Activated CD8-positive, alpha-beta memory T cell treated with anti-CD3 and anti-CD28 coated beads for 36 hours (primary cell): Measurements from ENCODE around the gene PPFIA4. TPM values are rescaled to one million over a fixed set of nuclear protein-coding genes. Genes with fewer than 3 reads are reported as not detected.
"Not testable (repeated sequence)": the region's sequence is repeated elsewhere in the genome, so short reads cannot be mapped to it uniquely, and the experiment has no call there.

Experiments
- CTCF ChIA-PET: fragments of 350-600 bp; sonication (Branson Sonifier 250); formaldehyde crosslinking; loops from one replicate; lab custom pipeline; 2021; ENCODE audit warnings: antibody characterized with exemption; lab: Charles Lee
- POLR2A ChIA-PET: fragments of 350-600 bp; sonication (Branson Sonifier 250); formaldehyde crosslinking; loops from one replicate; lab custom pipeline; 2021; ENCODE audit warnings: antibody characterized with exemption; lab: Charles Lee
- total RNA-seq, 2 experiments: library from RNA; stranded (reverse); gene quantifications; one replicate each; pipeline ENCODE4 v1.2.3, GENCODE V29; 2021

PPFIA4 gene
- total RNA-seq: 10 to 100 TPM; 14.7 TPM

- ChIA-PET POLR2A (interaction anchor here (0.6 to 1.2 kb wide), 3 partner anchors 10 to 83 kb away, joined by 3 to 7 read pairs (median 4); partner anchors contain the start of gene TMEM183A), CTCF (interaction anchor here (0.9 to 1.4 kb wide), 4 partner anchors 27 to 241 kb away, joined by 3 to 5 read pairs (median 3); partner anchors contain the start of gene KLHL12)
Measured at GRCh38 chr1:203026031-203026665, at the start of gene PPFIA4. TSS of gene PPFIA4 (plus strand) at chr1:203026491. CDS start at chr1:203039009, 12,518 bp downstream.

- POLR2A ChIA-PET: no interaction called here
- CTCF ChIA-PET: no interaction called here
Measured at GRCh38 chr1:202976633-202977032, 49.7 kb upstream of the PPFIA4 start.

GRCh38 chr1:202979459-202979858 is 46.8 kb upstream of the PPFIA4 start:
- CTCF ChIA-PET: no interaction called here
- POLR2A ChIA-PET: interaction anchor here (0.6 kb wide), 1 partner anchor 826 kb away, joined by 3 read pairs; no protein-coding TSS in a partner anchor

- POLR2A ChIA-PET: no interaction called here
- CTCF ChIA-PET: no interaction called here
Measured at GRCh38 chr1:202981939-202982338, 44.4 kb upstream of the PPFIA4 start.

GRCh38 chr1:202982715-202983430 is 43.4 kb upstream of the PPFIA4 start:
- ChIA-PET CTCF (interaction anchor here (1.0 kb wide), 1 partner anchor 31 kb away, joined by 3 read pairs; no protein-coding TSS in a partner anchor), POLR2A (no interaction called here)

- POLR2A ChIA-PET: interaction anchor here (0.6 kb wide), 1 partner anchor 405 kb away, joined by 3 read pairs; no protein-coding TSS in a partner anchor
- CTCF ChIA-PET: interaction anchor here (0.7 kb wide), 1 partner anchor 10 kb away, joined by 3 read pairs; no protein-coding TSS in a partner anchor
Measured at GRCh38 chr1:202986120-202986519, 40.2 kb upstream of the PPFIA4 start.

- CTCF ChIA-PET: no interaction called here
- POLR2A ChIA-PET: no interaction called here
Measured at GRCh38 chr1:202987255-202987654, 39.0 kb upstream of the PPFIA4 start.

GRCh38 chr1:202987922-202988583 is 38.2 kb upstream of the PPFIA4 start:
- POLR2A ChIA-PET: no interaction called here
- CTCF ChIA-PET: no interaction called here

- POLR2A ChIA-PET: no interaction called here
- CTCF ChIA-PET: interaction anchor here (0.6 to 1.4 kb wide), 2 partner anchors 9 to 346 kb away, joined by 3 to 4 read pairs; no protein-coding TSS in a partner anchor
Measured at GRCh38 chr1:202989879-202990278, 36.4 kb upstream of the PPFIA4 start.

- ChIA-PET POLR2A (no interaction called here), CTCF (no interaction called here)
Measured at GRCh38 chr1:202991112-202991511, 35.2 kb upstream of the PPFIA4 start.

GRCh38 chr1:202994756-202995155 is 31.5 kb upstream of the PPFIA4 start:
- CTCF ChIA-PET: interaction anchor here (0.7 kb wide), 1 partner anchor 52 kb away, joined by 3 read pairs; no protein-coding TSS in a partner anchor
- POLR2A ChIA-PET: no interaction called here

- POLR2A ChIA-PET: no interaction called here
Measured at GRCh38 chr1:202998836-202999750, 27.2 kb upstream of the PPFIA4 start.

GRCh38 chr1:203000217-203000944 is 25.9 kb upstream of the PPFIA4 start:
- POLR2A ChIA-PET: no interaction called here

More at GRCh38 chr1:202998836-202999750, 27.2 kb upstream of the PPFIA4 start:
- CTCF ChIA-PET: interaction anchor here (0.7 to 1.6 kb wide), 6 partner anchors 9 to 186 kb away, joined by 3 to 5 read pairs (median 3); partner anchors contain the start of genes KLHL12 and PPFIA4

GRCh38 chr1:203001986-203002385 is 24.3 kb upstream of the PPFIA4 start:
- CTCF ChIA-PET: no interaction called here
- POLR2A ChIA-PET: no interaction called here

More at GRCh38 chr1:203000217-203000944, 25.9 kb upstream of the PPFIA4 start:
- CTCF ChIA-PET: interaction anchor here (0.5 to 1.6 kb wide), 7 partner anchors 8 to 1185 kb away, joined by 3 to 5 read pairs (median 3); partner anchors contain the start of gene KLHL12

- ChIA-PET POLR2A (no interaction called here), CTCF (no interaction called here)
Measured at GRCh38 chr1:203002951-203003350, 23.3 kb upstream of the PPFIA4 start.

- CTCF ChIA-PET: not testable (repeated sequence)
- POLR2A ChIA-PET: interaction anchor here (0.7 to 1.9 kb wide), 3 partner anchors 15 to 117 kb away, joined by 3 to 14 read pairs (median 4); partner anchors contain the start of genes KLHL12 and RABIF
Measured at GRCh38 chr1:203005395-203006142, 20.7 kb upstream of the PPFIA4 start.
